ENCODE results near the gene IFT88. TPM values are rescaled to one million over a fixed set of nuclear protein-coding genes. Genes with fewer than 3 reads are reported as not detected.

IFT88 gene
- total RNA-seq, 2 experiments from 2014 or later, result 9.0 to 9.5 TPM

DNA sequence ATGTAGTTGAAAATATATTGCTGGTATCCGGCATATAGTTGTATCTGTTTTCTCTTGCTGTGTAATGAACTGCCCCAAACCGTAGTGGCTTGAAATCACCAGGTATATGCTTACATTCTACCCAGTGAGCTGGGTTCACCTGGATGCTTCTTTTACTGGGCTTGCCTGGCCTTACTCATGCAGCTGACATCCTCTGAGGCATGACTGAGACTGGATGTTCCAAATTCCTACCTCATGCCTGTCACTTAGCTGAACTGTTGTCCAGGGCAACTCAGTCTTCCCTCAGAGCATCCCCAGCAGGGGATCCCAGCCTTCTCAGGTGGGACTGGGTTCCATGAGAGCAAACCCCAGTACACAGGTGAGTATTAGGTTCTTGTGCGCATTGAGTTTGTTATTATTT is 66.8 kb downstream of the IFT88 start:
- Histone ChIP-seq H3K27me3 (ENCODE audit: control insufficient read depth in 1 of 2, insufficient read depth in 2 of 2, low read length in 2 of 2) (no peaks in the 10 kb centered on the region), H3K9me3 (ENCODE audit: control insufficient read depth in 1 of 2, insufficient read depth in 1 of 2, low read length in 2 of 2) (no peaks in the 10 kb centered on the region), H3K27ac (ENCODE audit: low read depth in 1 of 2, low read length in 2 of 2) (no peak overlapping the region), H3K4me1 (ENCODE audit: insufficient read depth, low read length) (no peaks in the 10 kb centered on the region), H3K36me3 (ENCODE audit: insufficient read depth, low read length) (no peaks in the 10 kb centered on the region), H3K4me3 (ENCODE audit: low read length) (no peak overlapping the region)
- Mint-ChIP-seq H3K9me3 (no peaks in the 10 kb centered on the region), H3K4me3 (no peak overlapping the region), H3K27me3 (no peaks in the 10 kb centered on the region), H3K27ac (no peak overlapping the region), H3K4me1 (ENCODE audit: low read depth) (no peaks in the 10 kb centered on the region), H3K36me3 (ENCODE audit: low read depth) (peaks cover 33% of the 10 kb centered on the region)
- ChIA-PET POLR2A (no interaction called here), CTCF (no interaction called here)
- TF ChIP-seq, protein P1, sequence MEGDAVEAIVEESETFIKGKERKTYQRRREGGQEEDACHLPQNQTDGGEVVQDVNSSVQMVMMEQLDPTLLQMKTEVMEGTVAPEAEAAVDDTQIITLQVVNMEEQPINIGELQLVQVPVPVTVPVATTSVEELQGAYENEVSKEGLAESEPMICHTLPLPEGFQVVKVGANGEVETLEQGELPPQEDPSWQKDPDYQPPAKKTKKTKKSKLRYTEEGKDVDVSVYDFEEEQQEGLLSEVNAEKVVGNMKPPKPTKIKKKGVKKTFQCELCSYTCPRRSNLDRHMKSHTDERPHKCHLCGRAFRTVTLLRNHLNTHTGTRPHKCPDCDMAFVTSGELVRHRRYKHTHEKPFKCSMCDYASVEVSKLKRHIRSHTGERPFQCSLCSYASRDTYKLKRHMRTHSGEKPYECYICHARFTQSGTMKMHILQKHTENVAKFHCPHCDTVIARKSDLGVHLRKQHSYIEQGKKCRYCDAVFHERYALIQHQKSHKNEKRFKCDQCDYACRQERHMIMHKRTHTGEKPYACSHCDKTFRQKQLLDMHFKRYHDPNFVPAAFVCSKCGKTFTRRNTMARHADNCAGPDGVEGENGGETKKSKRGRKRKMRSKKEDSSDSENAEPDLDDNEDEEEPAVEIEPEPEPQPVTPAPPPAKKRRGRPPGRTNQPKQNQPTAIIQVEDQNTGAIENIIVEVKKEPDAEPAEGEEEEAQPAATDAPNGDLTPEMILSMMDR (IDR thresholded peaks at IDR 0.05), result no peak
- no peak for DNase-seq
- intact Hi-C loops (cut with DNase I, micrococcal nuclease), result no loop called here
- ATAC-seq (ENCODE audit: poor library complexity), result no peak

GRCh38 chr13:20636079-20636478 is 69.1 kb downstream of the IFT88 start:
- no peak for ATAC-seq (ENCODE audit: poor library complexity)
- peaks cover 35% of the 10 kb centered on the region for H3K36me3 Mint-ChIP-seq (ENCODE audit: low read depth)
- H3K4me1 Mint-ChIP-seq (ENCODE audit: low read depth), result no peaks in the 10 kb centered on the region
- H3K4me3 ChIP-seq (ENCODE audit: low read length), result no peak overlapping the region
- no peak overlapping the region for H3K27ac ChIP-seq (ENCODE audit: low read depth in 1 of 2, low read length in 2 of 2)
- CTCF ChIA-PET, result interaction anchor here (0.5 kb wide), 1 partner anchor 12 kb away, joined by 3 read pairs; no protein-coding TSS in a partner anchor
- no peaks in the 10 kb centered on the region for H3K36me3 ChIP-seq (ENCODE audit: insufficient read depth, low read length)
- TF ChIP-seq, protein P1 (IDR thresholded peaks at IDR 0.05), result no peak
- H3K27me3 Mint-ChIP-seq, result no peaks in the 10 kb centered on the region
- H3K27me3 ChIP-seq (ENCODE audit: control insufficient read depth in 1 of 2, insufficient read depth in 2 of 2, low read length in 2 of 2), result no peaks in the 10 kb centered on the region
- no peak overlapping the region for H3K27ac Mint-ChIP-seq
- intact Hi-C loops (cut with DNase I, micrococcal nuclease), result no loop called here
- H3K9me3 ChIP-seq (ENCODE audit: control insufficient read depth in 1 of 2, insufficient read depth in 1 of 2, low read length in 2 of 2), result no peaks in the 10 kb centered on the region
- H3K4me3 Mint-ChIP-seq, result no peak overlapping the region
- POLR2A ChIA-PET, result no interaction called here
- DNase-seq, result no peak
- H3K9me3 Mint-ChIP-seq, result no peaks in the 10 kb centered on the region
- H3K4me1 ChIP-seq (ENCODE audit: insufficient read depth, low read length), result no peaks in the 10 kb centered on the region

DNA sequence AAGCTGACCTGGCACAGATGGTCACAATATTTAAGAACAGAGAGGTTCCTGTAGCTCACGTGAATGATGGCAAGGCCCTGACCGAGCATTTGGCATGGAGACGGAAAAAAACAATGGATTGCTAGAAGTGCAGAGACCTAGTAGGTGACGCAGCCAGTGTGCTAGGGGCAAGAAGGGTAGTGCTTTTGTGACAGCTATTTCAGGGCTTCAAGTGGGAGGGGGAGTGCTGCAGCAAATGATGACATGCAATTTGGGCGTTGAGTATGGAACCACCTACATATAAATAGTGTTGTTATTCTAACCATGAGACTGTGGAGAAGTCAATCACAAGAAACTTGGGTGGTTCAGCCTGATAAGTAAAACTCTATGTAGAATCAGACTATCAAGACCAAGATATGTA is 70.9 kb downstream of the IFT88 start:
- Histone ChIP-seq H3K4me3 (ENCODE audit: low read length) (no peak overlapping the region), H3K9me3 (ENCODE audit: control insufficient read depth in 1 of 2, insufficient read depth in 1 of 2, low read length in 2 of 2) (no peaks in the 10 kb centered on the region), H3K27ac (ENCODE audit: low read depth in 1 of 2, low read length in 2 of 2) (no peak overlapping the region), H3K27me3 (ENCODE audit: control insufficient read depth in 1 of 2, insufficient read depth in 2 of 2, low read length in 2 of 2) (no peaks in the 10 kb centered on the region), H3K4me1 (ENCODE audit: insufficient read depth, low read length) (no peaks in the 10 kb centered on the region), H3K36me3 (ENCODE audit: insufficient read depth, low read length) (no peaks in the 10 kb centered on the region)
- DNase-seq, result no peak
- Mint-ChIP-seq H3K36me3 (ENCODE audit: low read depth) (peaks cover 21% of the 10 kb centered on the region), H3K4me1 (ENCODE audit: low read depth) (no peaks in the 10 kb centered on the region), H3K9me3 (no peaks in the 10 kb centered on the region), H3K4me3 (no peak overlapping the region), H3K27ac (no peak overlapping the region), H3K27me3 (no peaks in the 10 kb centered on the region)
- ChIA-PET CTCF (no interaction called here), POLR2A (no interaction called here)
- no peak for ATAC-seq (ENCODE audit: poor library complexity)
- TF ChIP-seq, protein P1 (IDR thresholded peaks at IDR 0.05), result no peak
- intact Hi-C loops (cut with DNase I, micrococcal nuclease), result no loop called here

Data from CD4-positive, alpha-beta T cell (primary cell).